ENCODE results near the gene EPB41L4A.

Gene EPB41L4A

GRCh38 chr5:112270299-112271293 is 148.5 kb downstream of the EPB41L4A start:
- no peak overlapping the region for H3K4me3 ChIP-seq (ENCODE audit: control insufficient read depth, low read depth, low read length)
- peak; percentile 3 for DNase-seq (ENCODE audit: low read depth)
- TF ChIP-seq CTCF (conservative IDR thresholded peaks at IDR 0.05; ENCODE audit: control insufficient read depth, insufficient read depth, low read depth, low read length) = no peak

- no peak for TF ChIP-seq CTCF (conservative IDR thresholded peaks at IDR 0.05; ENCODE audit: control insufficient read depth, insufficient read depth, low read depth, low read length)
- no peak overlapping the region for H3K4me3 ChIP-seq (ENCODE audit: control insufficient read depth, low read depth, low read length)
- no peak for DNase-seq (ENCODE audit: low read depth)
These were observed 151.8 kb downstream of the EPB41L4A start for GRCh38 chr5:112267231-112267630.

DNA sequence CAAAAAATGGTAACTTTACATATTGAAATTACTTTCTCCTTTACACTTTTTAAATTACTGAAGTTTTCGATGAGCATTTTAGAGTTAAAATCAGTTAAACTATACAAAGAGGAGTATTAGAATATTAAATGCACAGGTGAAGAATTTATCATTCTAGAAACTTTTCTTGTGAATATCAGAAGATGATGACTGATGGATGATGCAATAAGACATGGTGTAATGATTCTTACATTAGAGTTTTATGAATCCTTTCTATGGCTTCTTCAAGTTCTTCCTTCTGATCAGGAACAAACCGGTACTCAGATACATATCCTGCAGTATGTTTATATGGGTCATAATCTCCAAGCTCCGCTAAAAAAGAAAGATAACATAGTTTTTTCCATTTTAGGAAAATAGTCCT is 154.4 kb downstream of the EPB41L4A start:
- no peak overlapping the region for H3K4me3 ChIP-seq (ENCODE audit: control insufficient read depth, low read depth, low read length)
- TF ChIP-seq CTCF (conservative IDR thresholded peaks at IDR 0.05; ENCODE audit: control insufficient read depth, insufficient read depth, low read depth, low read length) = no peak
- DNase-seq (ENCODE audit: low read depth) = no peak

DNA sequence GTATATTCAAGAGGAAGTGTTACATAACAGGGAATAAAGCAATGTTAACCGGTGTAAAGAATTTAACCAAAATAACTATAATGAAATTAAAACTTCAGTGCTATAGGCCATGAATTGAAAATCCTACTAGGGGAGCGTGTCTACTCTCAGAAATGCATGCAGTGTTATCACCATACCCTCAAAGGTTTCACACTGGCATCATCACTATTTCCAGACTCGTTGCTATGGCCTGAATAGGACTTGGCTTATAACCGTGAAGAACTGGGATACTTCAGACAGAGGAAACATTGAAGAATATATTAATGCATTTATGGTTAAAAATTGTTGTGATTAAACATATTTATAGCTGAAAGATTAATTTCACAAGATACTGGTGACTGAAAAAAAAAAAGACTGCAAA is 154.9 kb downstream of the EPB41L4A start:
- H3K4me3 ChIP-seq (ENCODE audit: control insufficient read depth, low read depth, low read length) = no peak overlapping the region
- no peak for DNase-seq (ENCODE audit: low read depth)
- no peak for TF ChIP-seq CTCF (conservative IDR thresholded peaks at IDR 0.05; ENCODE audit: control insufficient read depth, insufficient read depth, low read depth, low read length)

DNA sequence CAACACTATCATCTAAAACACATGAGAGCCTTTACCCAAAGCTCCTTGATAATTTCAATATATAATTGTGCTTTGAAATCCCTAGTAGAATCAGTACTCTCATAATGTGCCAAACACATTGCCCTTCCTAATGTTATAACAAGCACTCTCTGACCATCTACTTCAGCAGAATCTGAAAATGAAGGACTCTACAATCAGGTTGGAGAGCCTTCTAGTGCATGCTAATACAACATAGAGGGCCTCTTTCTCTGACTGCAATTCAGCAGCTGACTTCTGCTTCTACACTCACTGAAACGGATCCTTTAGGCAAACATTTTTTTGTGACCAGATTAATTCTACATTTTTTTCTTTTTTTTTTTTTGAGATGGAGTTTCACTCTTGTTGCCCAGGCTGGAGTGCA is 155.6 kb downstream of the EPB41L4A start:
- no peak for TF ChIP-seq CTCF (conservative IDR thresholded peaks at IDR 0.05; ENCODE audit: control insufficient read depth, insufficient read depth, low read depth, low read length)
- H3K4me3 ChIP-seq (ENCODE audit: control insufficient read depth, low read depth, low read length) = no peak overlapping the region
- DNase-seq (ENCODE audit: low read depth) = no peak

GRCh38 chr5:112258571-112258970 is 160.5 kb downstream of the EPB41L4A start:
- no peak for TF ChIP-seq CTCF (conservative IDR thresholded peaks at IDR 0.05; ENCODE audit: control insufficient read depth, insufficient read depth, low read depth, low read length)
- no peak overlapping the region for H3K4me3 ChIP-seq (ENCODE audit: control insufficient read depth, low read depth, low read length)
- DNase-seq (ENCODE audit: low read depth) = no peak
